WERI-Rb-1 (cell line): ENCODE measurements around the gene NR6A1.

Experiments used
- DNase-seq: peaks from one replicate; pipeline ENCODE4 v3.0.0-alpha.2; 2020
- H3K27ac ChIP-seq: fragments of 250-450 bp; sonication (Bioruptor Pico); 2 replicates; pipeline ENCODE4 v1.5.1; 2020; ENCODE audit warnings: mild to moderate bottlenecking, moderate library complexity
- H3K27me3 ChIP-seq: fragments of 250-450 bp; sonication (Bioruptor Pico); 2 replicates; pipeline ENCODE4 v1.5.1; 2021; ENCODE audit warnings: mild to moderate bottlenecking, low read depth, moderate library complexity; ENCODE audit not compliant: insufficient read depth, severe bottlenecking
- H3K36me3 ChIP-seq: fragments of 250-450 bp; sonication (Bioruptor Pico); 2 replicates; pipeline ENCODE4 v1.5.1; 2020; ENCODE audit warnings: mild to moderate bottlenecking, moderate library complexity
- H3K4me3 ChIP-seq: 2 replicates; pipeline ENCODE4 v1.5.1; 2011; ENCODE audit warnings: low read depth, mild to moderate bottlenecking, control low read depth, low read length
- H3K9me3 ChIP-seq: fragments of 250-450 bp; sonication (Bioruptor Pico); 2 replicates; pipeline ENCODE4 v1.5.1; 2021; ENCODE audit warnings: mild to moderate bottlenecking, moderate library complexity; ENCODE audit not compliant: severe bottlenecking
- TF ChIP-seq, protein P1 (sequence below): IDR thresholded peaks from 2 replicates; pipeline ENCODE4 v1.5.1; 2011; ENCODE audit warnings: low read depth, mild to moderate bottlenecking, control low read depth, inconsistent platforms, low read length

The NR6A1 gene

DNA sequence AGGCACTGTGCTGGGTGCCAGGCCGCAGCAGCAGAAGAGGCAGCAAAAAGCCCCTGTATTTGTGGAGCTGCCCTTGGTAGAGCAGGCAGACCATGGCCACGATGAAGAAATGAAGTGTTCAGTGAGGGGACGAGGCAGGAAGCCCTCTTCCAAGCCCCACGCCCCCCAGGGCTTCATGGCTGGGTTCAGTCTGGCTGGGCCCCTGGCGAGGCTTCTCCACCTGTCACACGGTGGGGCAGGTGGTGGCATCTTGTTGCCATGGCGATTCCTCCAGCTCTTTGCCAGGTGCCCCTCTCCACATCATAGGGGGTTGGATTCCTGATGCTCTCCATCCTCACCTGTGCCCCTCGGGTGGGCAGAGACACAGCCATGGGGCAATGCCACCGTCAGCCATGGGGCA is 299.4 kb downstream of the NR6A1 start:
- Histone ChIP-seq H3K27ac (no peak overlapping the region), H3K27me3 (no peaks in the 10 kb centered on the region), H3K36me3 (no peaks in the 10 kb centered on the region), H3K9me3 (no peaks in the 10 kb centered on the region), H3K4me3 (no peak overlapping the region)
- DNase-seq: no peak
- TF ChIP-seq, protein P1, sequence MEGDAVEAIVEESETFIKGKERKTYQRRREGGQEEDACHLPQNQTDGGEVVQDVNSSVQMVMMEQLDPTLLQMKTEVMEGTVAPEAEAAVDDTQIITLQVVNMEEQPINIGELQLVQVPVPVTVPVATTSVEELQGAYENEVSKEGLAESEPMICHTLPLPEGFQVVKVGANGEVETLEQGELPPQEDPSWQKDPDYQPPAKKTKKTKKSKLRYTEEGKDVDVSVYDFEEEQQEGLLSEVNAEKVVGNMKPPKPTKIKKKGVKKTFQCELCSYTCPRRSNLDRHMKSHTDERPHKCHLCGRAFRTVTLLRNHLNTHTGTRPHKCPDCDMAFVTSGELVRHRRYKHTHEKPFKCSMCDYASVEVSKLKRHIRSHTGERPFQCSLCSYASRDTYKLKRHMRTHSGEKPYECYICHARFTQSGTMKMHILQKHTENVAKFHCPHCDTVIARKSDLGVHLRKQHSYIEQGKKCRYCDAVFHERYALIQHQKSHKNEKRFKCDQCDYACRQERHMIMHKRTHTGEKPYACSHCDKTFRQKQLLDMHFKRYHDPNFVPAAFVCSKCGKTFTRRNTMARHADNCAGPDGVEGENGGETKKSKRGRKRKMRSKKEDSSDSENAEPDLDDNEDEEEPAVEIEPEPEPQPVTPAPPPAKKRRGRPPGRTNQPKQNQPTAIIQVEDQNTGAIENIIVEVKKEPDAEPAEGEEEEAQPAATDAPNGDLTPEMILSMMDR: no peak

DNA sequence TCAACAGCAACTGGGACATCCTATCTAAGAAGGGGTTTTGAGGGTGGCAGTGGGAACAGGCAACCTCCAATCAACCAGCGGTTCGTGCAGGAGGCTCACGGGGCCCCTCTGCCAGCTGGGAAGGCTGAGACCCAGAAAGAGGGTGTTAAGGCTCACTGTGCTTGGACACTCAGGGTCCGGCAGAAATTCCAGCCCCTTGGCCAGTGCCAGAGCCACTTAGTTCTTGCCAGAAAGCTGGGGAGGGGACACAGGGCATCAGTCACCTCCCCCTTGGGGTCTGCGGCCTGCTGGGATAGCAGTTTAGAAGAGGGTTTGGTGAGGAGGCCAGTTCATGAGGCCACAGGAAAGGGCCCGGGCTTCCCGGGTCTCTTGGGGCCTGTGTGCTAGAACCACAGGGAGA is 300.4 kb downstream of the NR6A1 start:
- no peak for DNase-seq
- H3K36me3 ChIP-seq: no peaks in the 10 kb centered on the region
- H3K27me3 ChIP-seq: no peaks in the 10 kb centered on the region
- TF ChIP-seq, protein P1: no peak
- H3K9me3 ChIP-seq: no peaks in the 10 kb centered on the region
- no peak overlapping the region for H3K27ac ChIP-seq
- H3K4me3 ChIP-seq: no peak overlapping the region

DNA sequence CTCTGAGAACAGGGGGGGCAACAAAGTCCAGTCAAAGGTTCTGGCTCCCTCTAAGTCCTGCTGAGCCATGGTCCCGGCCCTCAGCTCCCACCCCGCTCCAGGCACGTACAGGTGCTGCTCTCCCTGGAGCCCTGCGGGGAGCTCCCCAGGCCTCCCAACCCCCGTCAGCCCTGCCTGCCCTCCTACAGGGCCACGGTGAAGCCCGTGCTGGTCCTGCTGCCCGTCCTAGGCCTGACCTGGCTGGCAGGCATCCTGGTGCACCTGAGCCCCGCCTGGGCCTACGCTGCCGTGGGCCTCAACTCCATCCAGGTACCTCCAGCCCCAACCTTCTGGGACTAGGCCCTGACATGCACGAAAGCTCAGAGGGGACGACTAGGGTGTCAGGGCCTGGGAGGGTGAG is 300.8 kb downstream of the NR6A1 start:
- Histone ChIP-seq H3K4me3 (no peak overlapping the region), H3K27ac (no peak overlapping the region)
- TF ChIP-seq, protein P1: no peak

DNA sequence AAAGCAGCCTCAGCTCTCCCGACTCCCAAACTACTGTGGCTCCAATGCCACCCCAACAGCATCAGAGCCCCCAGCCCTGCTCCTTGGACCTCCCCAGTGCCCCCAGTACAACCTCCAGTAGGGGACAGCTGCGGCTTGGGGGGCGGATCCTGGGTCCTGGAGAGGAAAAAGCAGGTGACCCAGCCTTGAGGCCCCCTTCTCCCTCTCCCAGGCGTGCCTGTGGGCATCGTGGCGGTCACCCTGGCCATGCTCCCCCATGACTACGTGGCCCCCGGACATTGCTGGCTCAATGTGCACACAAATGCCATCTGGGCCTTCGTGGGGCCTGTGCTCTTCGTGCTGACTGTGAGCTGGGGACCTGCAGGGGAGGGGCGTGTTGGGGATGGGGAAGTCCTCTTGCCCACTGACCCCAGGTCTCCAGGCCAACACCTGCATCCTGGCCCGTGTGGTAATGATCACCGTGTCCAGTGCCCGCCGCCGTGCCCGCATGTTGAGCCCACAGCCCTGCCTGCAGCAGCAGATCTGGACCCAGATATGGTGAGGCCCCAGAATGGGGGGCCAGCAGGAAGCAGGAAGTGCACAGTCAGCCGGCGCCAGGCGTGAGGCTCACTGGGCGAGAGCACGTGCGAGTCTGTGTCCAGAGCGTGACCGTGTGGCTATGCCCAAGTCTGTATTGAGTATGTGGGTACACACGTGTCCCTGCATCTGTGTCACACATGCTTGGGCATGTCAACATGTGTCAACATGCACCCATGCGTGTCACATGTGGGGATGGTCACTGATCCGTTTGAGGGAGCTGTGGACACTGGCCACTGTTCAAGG is 301.9 kb downstream of the NR6A1 start:
- Histone ChIP-seq H3K27me3 (no peaks in the 10 kb centered on the region), H3K9me3 (no peaks in the 10 kb centered on the region), H3K27ac (no peak overlapping the region)

More for the DNA sequence above, 300.8 kb downstream of the NR6A1 start:
- Histone ChIP-seq H3K27me3 (no peaks in the 10 kb centered on the region), H3K36me3 (no peaks in the 10 kb centered on the region), H3K9me3 (no peaks in the 10 kb centered on the region)
- no peak for DNase-seq

DNA sequence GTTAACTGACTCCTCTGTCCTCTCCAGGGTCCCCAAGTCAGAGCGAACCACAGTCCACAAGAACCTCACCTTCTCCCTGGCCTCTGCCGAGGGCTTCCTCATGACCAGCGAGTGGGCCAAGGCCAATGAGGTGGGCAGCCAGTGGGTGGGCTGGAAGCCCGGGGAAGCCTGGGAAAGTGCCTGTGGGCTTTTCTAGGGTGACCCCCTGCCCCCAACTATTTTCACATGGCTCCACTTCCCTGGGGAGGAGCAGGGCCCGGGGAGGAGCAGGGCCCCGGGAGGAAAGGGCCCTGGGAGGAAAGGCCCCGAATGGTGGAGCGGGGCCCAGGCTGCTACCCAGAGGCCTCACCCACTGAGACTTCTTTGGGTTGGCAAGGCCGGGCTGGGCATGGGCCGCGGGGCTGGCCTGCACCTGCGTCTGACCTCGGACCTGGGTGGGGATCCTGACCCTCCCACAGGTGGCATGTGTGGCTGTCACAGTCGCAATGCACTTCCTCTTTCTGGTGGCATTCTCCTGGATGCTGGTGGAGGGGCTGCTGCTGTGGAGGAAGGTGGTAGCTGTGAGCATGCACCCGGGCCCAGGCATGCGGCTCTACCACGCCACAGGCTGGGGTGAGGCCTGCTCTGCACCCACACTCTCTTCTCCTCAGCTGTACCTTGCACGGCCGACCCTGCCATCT is 302.9 kb downstream of the NR6A1 start:
- no peaks in the 10 kb centered on the region for H3K27me3 ChIP-seq
- no peak overlapping the region for H3K4me3 ChIP-seq
- H3K9me3 ChIP-seq: peaks cover 6% of the 10 kb centered on the region
- no peak overlapping the region for H3K27ac ChIP-seq
- DNase-seq: no peak
- TF ChIP-seq, protein P1: no peak
- no peaks in the 10 kb centered on the region for H3K36me3 ChIP-seq

More for the DNA sequence above, 301.9 kb downstream of the NR6A1 start:
- Histone ChIP-seq H3K36me3 (no peaks in the 10 kb centered on the region), H3K4me3 (no peak overlapping the region)
- no peak for DNase-seq
- TF ChIP-seq, protein P1: no peak
